ENCODE results near the gene TMEM91. TPM values are rescaled to one million over a fixed set of nuclear protein-coding genes. Genes with fewer than 3 reads are reported as not detected.
A peak's percentile ranks its signal among the peaks of the same experiment; 100 is the strongest.

Gene TMEM91
- total RNA-seq, 4 donors from 2014 or later: 7.1 to 28.1 (median 10.9) TPM

GRCh38 chr19:41350735-41351338 lies 25.5 kb upstream of the TMEM91 start:
- Histone ChIP-seq H3K4me3 (peak overlapping the region; percentile 65 to 70), H3K36me3 (no peaks in the 10 kb centered on the region), H3K27me3 (no peaks in the 10 kb centered on the region), H3K27ac (peak overlapping the region; percentile 90 to 96), H3K9me3 (no peaks in the 10 kb centered on the region), H3K4me1 (peaks cover 0 to 6% of the 10 kb centered on the region in 2 donors)
- TF ChIP-seq CTCF (IDR thresholded peaks at IDR 0.05): no peak
- TF ChIP-seq POLR2A (IDR thresholded peaks at IDR 0.05): no peak
- DNase-seq: no peak
- intact Hi-C loops (cut with DNase I; ENCODE audit: low total_unique reads): no loop called here

- H3K9me3 ChIP-seq: no peaks in the 10 kb centered on the region
- no peaks in the 10 kb centered on the region for H3K27me3 ChIP-seq
- DNase-seq: peak; percentile 66 to 67
- H3K4me3 ChIP-seq: peak overlapping the region; percentile 65 to 70
- intact Hi-C loops (cut with DNase I; ENCODE audit: low total_unique reads): no loop called here
- H3K4me1 ChIP-seq: peaks cover 0 to 6% of the 10 kb centered on the region in 2 donors
- no peak for TF ChIP-seq CTCF (IDR thresholded peaks at IDR 0.05)
- peak in 1 of 2 donors; percentile 34 for TF ChIP-seq POLR2A (IDR thresholded peaks at IDR 0.05)
- H3K36me3 ChIP-seq: no peaks in the 10 kb centered on the region
- H3K27ac ChIP-seq: peak overlapping the region; percentile 90 to 96
These were observed 24.7 kb upstream of the TMEM91 start for GRCh38 chr19:41351339-41352245.

GRCh38 chr19:41352279-41352608 lies 24.1 kb upstream of the TMEM91 start:
- no peaks in the 10 kb centered on the region for H3K9me3 ChIP-seq
- peak overlapping the region; percentile 65 to 70 for H3K4me3 ChIP-seq
- intact Hi-C loops (cut with DNase I; ENCODE audit: low total_unique reads): no loop called here
- no peaks in the 10 kb centered on the region for H3K27me3 ChIP-seq
- TF ChIP-seq POLR2A (IDR thresholded peaks at IDR 0.05) (no peak), CTCF (IDR thresholded peaks at IDR 0.05) (no peak)
- H3K27ac ChIP-seq: peak overlapping the region; percentile 90 to 96
- H3K36me3 ChIP-seq: no peaks in the 10 kb centered on the region
- no peak for DNase-seq
- peaks cover 0 to 6% of the 10 kb centered on the region in 2 donors for H3K4me1 ChIP-seq

- H3K27me3 ChIP-seq: no peaks in the 10 kb centered on the region
- peaks cover 0 to 6% of the 10 kb centered on the region in 2 donors for H3K4me1 ChIP-seq
- peak; percentile 67 to 71 for DNase-seq
- no peaks in the 10 kb centered on the region for H3K36me3 ChIP-seq
- H3K27ac ChIP-seq: peak overlapping the region; percentile 90 to 96
- H3K4me3 ChIP-seq: peak overlapping the region; percentile 65 to 70
- no peak for TF ChIP-seq POLR2A (IDR thresholded peaks at IDR 0.05)
- TF ChIP-seq CTCF (IDR thresholded peaks at IDR 0.05): peak; percentile 34 to 65 (median 44)
- intact Hi-C loops (cut with DNase I; ENCODE audit: low total_unique reads): no loop called here
- no peaks in the 10 kb centered on the region for H3K9me3 ChIP-seq
These were observed 23.5 kb upstream of the TMEM91 start for GRCh38 chr19:41352609-41353465.
